HL-60 (cell line): Measurements from ENCODE around the gene LRRC8E.

Experiments used
- DNase-seq, 2 experiments: peaks; one replicate each; pipeline ENCODE4 v3.0.0-alpha.2; 2010 to 2020; ENCODE audit warnings: low read depth in 1 of 2, low spot score in 1 of 2
- H3K27ac ChIP-seq: fragments of 250-450 bp; sonication (Bioruptor Pico); replicated peaks from 2 replicates; pipeline ENCODE4 v1.5.1; 2020; ENCODE audit warnings: mild to moderate bottlenecking, moderate library complexity
- H3K27me3 ChIP-seq: fragments of 250-450 bp; sonication (Bioruptor Pico); 2 replicates; pipeline ENCODE4 v1.5.1; 2021; ENCODE audit warnings: mild to moderate bottlenecking, moderate library complexity; ENCODE audit not compliant: insufficient read depth, poor library complexity, severe bottlenecking
- H3K4me3 ChIP-seq: replicated peaks from 2 replicates; pipeline ENCODE4 v1.5.1; 2011; ENCODE audit warnings: mild to moderate bottlenecking, control low read depth, low read length; ENCODE audit not compliant: insufficient read depth
- GABPA ChIP-seq: IDR thresholded peaks from 2 replicates; pipeline ENCODE4 v1.6.1; 2012; ENCODE audit warnings: low read depth
- POLR2AphosphoS5 ChIP-seq: IDR thresholded peaks from 2 replicates; pipeline ENCODE4 v1.6.1; 2012; ENCODE audit warnings: low read depth
- REST ChIP-seq: IDR thresholded peaks from 2 replicates; pipeline ENCODE4 v1.6.1; 2012; ENCODE audit warnings: low read depth; ENCODE audit not compliant: insufficient replicate concordance
- SPI1 ChIP-seq: IDR thresholded peaks from 2 replicates; pipeline ENCODE4 v1.6.1; 2012; ENCODE audit warnings: low read depth, mild to moderate bottlenecking, borderline replicate concordance
- TF ChIP-seq, protein P1 (sequence below): IDR thresholded peaks from one replicate; pipeline ENCODE4 v1.5.1; 2011; ENCODE audit warnings: low read length, control low read depth, inconsistent platforms; ENCODE audit not compliant: insufficient read depth

Gene LRRC8E

GRCh38 chr19:7848779-7849457 lies 39.4 kb upstream of the LRRC8E start:
- Histone ChIP-seq H3K27me3 (no peaks in the 10 kb centered on the region), H3K4me3 (no peak overlapping the region), H3K27ac (no peak overlapping the region)
- no peak for DNase-seq
- TF ChIP-seq GABPA (no peak), REST (no peak), POLR2AphosphoS5 (no peak), SPI1 (no peak)
- TF ChIP-seq, protein P1, sequence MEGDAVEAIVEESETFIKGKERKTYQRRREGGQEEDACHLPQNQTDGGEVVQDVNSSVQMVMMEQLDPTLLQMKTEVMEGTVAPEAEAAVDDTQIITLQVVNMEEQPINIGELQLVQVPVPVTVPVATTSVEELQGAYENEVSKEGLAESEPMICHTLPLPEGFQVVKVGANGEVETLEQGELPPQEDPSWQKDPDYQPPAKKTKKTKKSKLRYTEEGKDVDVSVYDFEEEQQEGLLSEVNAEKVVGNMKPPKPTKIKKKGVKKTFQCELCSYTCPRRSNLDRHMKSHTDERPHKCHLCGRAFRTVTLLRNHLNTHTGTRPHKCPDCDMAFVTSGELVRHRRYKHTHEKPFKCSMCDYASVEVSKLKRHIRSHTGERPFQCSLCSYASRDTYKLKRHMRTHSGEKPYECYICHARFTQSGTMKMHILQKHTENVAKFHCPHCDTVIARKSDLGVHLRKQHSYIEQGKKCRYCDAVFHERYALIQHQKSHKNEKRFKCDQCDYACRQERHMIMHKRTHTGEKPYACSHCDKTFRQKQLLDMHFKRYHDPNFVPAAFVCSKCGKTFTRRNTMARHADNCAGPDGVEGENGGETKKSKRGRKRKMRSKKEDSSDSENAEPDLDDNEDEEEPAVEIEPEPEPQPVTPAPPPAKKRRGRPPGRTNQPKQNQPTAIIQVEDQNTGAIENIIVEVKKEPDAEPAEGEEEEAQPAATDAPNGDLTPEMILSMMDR = no peak

- Histone ChIP-seq H3K27ac (no peak overlapping the region), H3K4me3 (no peak overlapping the region), H3K27me3 (no peaks in the 10 kb centered on the region)
- DNase-seq = no peak
- TF ChIP-seq REST (no peak), GABPA (no peak), POLR2AphosphoS5 (no peak), SPI1 (no peak)
- TF ChIP-seq, protein P1 = no peak
These were observed 38.7 kb upstream of the LRRC8E start for GRCh38 chr19:7849631-7849999.

DNA sequence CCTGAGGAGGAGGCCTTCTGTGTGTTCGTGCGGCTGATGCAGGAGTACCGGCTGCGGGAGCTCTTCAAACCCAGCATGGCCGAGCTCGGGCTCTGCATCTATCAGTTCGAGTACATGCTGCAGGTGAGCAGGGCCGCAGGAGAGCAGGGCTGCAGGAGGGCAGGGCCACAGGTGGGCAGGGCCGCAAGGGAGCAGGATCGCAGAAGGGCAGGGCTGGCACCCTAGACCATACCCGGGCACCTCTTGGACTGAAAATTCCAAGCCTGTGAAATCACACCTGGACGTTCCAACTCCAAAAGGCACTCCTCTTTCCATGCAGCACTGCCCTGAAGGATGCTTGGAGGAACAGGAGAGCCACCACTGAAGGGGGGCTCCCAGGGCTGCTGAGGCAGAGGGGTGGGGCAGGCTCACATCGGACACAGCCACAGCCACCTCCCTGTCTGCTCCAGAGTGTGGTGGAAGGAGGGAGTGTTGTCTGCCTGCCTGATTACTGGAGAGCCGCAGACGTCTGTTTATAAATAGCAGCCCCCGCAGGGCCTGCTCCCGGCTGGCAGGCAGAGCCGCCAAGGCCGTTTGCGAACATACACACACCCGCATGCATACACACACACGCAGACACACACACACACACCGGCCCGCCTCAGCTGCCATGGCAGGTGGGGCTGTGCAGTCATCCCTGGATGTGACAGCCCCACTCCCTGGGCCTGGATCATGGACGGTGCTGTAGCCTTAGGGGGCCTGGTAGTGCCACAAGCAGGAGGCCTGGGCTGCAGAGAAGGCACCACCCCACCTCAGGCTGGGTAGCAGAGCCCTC lies 38.1 kb upstream of the LRRC8E start:
- no peak for DNase-seq
- TF ChIP-seq REST = no peak
- TF ChIP-seq GABPA = no peak
- no peak for TF ChIP-seq SPI1
- TF ChIP-seq, protein P1 = no peak
- TF ChIP-seq POLR2AphosphoS5 = no peak
- no peaks in the 10 kb centered on the region for H3K27me3 ChIP-seq
- no peak overlapping the region for H3K4me3 ChIP-seq
- no peak overlapping the region for H3K27ac ChIP-seq
